Measurements from ENCODE around the gene AGMAT. TPM values are rescaled to one million over a fixed set of nuclear protein-coding genes. Genes with fewer than 3 reads are reported as not detected.

Gene AGMAT
- total and polyA plus RNA-seq, 2 donors from 2014 or later = 6.2 to 119 TPM

- H3K27ac ChIP-seq (ENCODE audit: low read depth in 2 of 2, low read length in 2 of 2) = no peak overlapping the region
- FAIRE-seq (no peak), DNase-seq (no peak)
- no peaks in the 10 kb centered on the region for H3K9me3 ChIP-seq (ENCODE audit: control insufficient read depth in 2 of 3, insufficient read depth in 1 of 3, low read length in 3 of 3)
- peaks cover 0 to 16% (median 15%) of the 10 kb centered on the region in 3 donors for H3K4me1 ChIP-seq (ENCODE audit: control insufficient read depth in 2 of 3, insufficient read depth in 2 of 3, low read depth in 1 of 3, low read length in 3 of 3)
- no peaks in the 10 kb centered on the region for H3K27me3 ChIP-seq (ENCODE audit: control insufficient read depth, insufficient read depth, low read length)
- H3K4me3 ChIP-seq (ENCODE audit: low read length in 3 of 3) = no peak overlapping the region
- no peak overlapping the region for H3K9ac ChIP-seq (ENCODE audit: low read length in 3 of 3)
- intact Hi-C loops (cut with DNase I) = no loop called here
- H3K36me3 ChIP-seq (ENCODE audit: control insufficient read depth in 2 of 3, insufficient read depth in 3 of 3, low read length in 3 of 3) = peaks cover 0 to 6% (median 3%) of the 10 kb centered on the region in 3 donors
- TF ChIP-seq CTCF (IDR thresholded peaks at IDR 0.05; ENCODE audit: borderline replicate concordance, extremely low read depth, insufficient read depth) = no peak
Measured at GRCh38 chr1:15577691-15578090, 7.2 kb downstream of the AGMAT start.

GRCh38 chr1:15575549-15576150, 9.2 kb downstream of the AGMAT start:
- Histone ChIP-seq H3K27me3 (ENCODE audit: control insufficient read depth, insufficient read depth, low read length) (no peaks in the 10 kb centered on the region), H3K4me1 (ENCODE audit: control insufficient read depth in 2 of 3, insufficient read depth in 2 of 3, low read depth in 1 of 3, low read length in 3 of 3) (peaks cover 0 to 16% (median 15%) of the 10 kb centered on the region in 3 donors), H3K9me3 (ENCODE audit: control insufficient read depth in 2 of 3, insufficient read depth in 1 of 3, low read length in 3 of 3) (no peaks in the 10 kb centered on the region), H3K36me3 (ENCODE audit: control insufficient read depth in 2 of 3, insufficient read depth in 3 of 3, low read length in 3 of 3) (peaks cover 2 to 6% (median 3%) of the 10 kb centered on the region in 3 donors), H3K27ac (ENCODE audit: low read depth in 2 of 2, low read length in 2 of 2) (no peak overlapping the region), H3K4me3 (ENCODE audit: low read length in 3 of 3) (no peak overlapping the region), H3K9ac (ENCODE audit: low read length in 3 of 3) (no peak overlapping the region)
- intact Hi-C loops (cut with DNase I) = no loop called here
- DNase-seq = no peak
- no peak for TF ChIP-seq CTCF (IDR thresholded peaks at IDR 0.05; ENCODE audit: borderline replicate concordance, extremely low read depth, insufficient read depth)
- no peak for FAIRE-seq

- Histone ChIP-seq H3K4me3 (ENCODE audit: low read length in 3 of 3) (no peak overlapping the region), H3K9ac (ENCODE audit: low read length in 3 of 3) (no peak overlapping the region), H3K9me3 (ENCODE audit: control insufficient read depth in 2 of 3, insufficient read depth in 1 of 3, low read length in 3 of 3) (no peaks in the 10 kb centered on the region), H3K27me3 (ENCODE audit: control insufficient read depth, insufficient read depth, low read length) (no peaks in the 10 kb centered on the region), H3K36me3 (ENCODE audit: control insufficient read depth in 2 of 3, insufficient read depth in 3 of 3, low read length in 3 of 3) (peaks cover 2 to 6% (median 3%) of the 10 kb centered on the region in 3 donors), H3K27ac (ENCODE audit: low read depth in 2 of 2, low read length in 2 of 2) (no peak overlapping the region), H3K4me1 (ENCODE audit: control insufficient read depth in 2 of 3, insufficient read depth in 2 of 3, low read depth in 1 of 3, low read length in 3 of 3) (peaks cover 0 to 16% (median 14%) of the 10 kb centered on the region in 3 donors)
- TF ChIP-seq CTCF (IDR thresholded peaks at IDR 0.05; ENCODE audit: borderline replicate concordance, extremely low read depth, insufficient read depth) = no peak
- FAIRE-seq = no peak
- intact Hi-C loops (cut with DNase I) = no loop called here
- no peak for DNase-seq
Measured at GRCh38 chr1:15574741-15575140, 10.1 kb downstream of the AGMAT start.

- TF ChIP-seq CTCF (IDR thresholded peaks at IDR 0.05; ENCODE audit: borderline replicate concordance, extremely low read depth, insufficient read depth) = no peak
- H3K4me1 ChIP-seq (ENCODE audit: control insufficient read depth in 2 of 3, insufficient read depth in 2 of 3, low read depth in 1 of 3, low read length in 3 of 3) = peaks cover 0 to 5% (median 2%) of the 10 kb centered on the region in 3 donors
- no peak overlapping the region for H3K9ac ChIP-seq (ENCODE audit: low read length in 3 of 3)
- no peak overlapping the region for H3K4me3 ChIP-seq (ENCODE audit: low read length in 3 of 3)
- intact Hi-C loops (cut with DNase I) = no loop called here
- no peak for FAIRE-seq
- H3K27me3 ChIP-seq (ENCODE audit: control insufficient read depth, insufficient read depth, low read length) = no peaks in the 10 kb centered on the region
- H3K9me3 ChIP-seq (ENCODE audit: control insufficient read depth in 2 of 3, insufficient read depth in 1 of 3, low read length in 3 of 3) = no peaks in the 10 kb centered on the region
- H3K27ac ChIP-seq (ENCODE audit: low read depth in 2 of 2, low read length in 2 of 2) = no peak overlapping the region
- H3K36me3 ChIP-seq (ENCODE audit: control insufficient read depth in 2 of 3, insufficient read depth in 3 of 3, low read length in 3 of 3) = peaks cover 2 to 16% (median 3%) of the 10 kb centered on the region in 3 donors
- no peak for DNase-seq
Measured at GRCh38 chr1:15573477-15573876, 11.4 kb downstream of the AGMAT start.

Data from kidney (tissue), 14 donors.